HL-60 (cell line): ENCODE data around the gene CFHR5.

Source experiments
- DNase-seq, 2 experiments: peaks; one replicate each; pipeline ENCODE4 v3.0.0-alpha.2; 2010 to 2020; ENCODE audit warnings: low read depth in 1 of 2, low spot score in 1 of 2
- H3K27ac ChIP-seq: fragments of 250-450 bp; sonication (Bioruptor Pico); replicated peaks from 2 replicates; pipeline ENCODE4 v1.5.1; 2020; ENCODE audit warnings: mild to moderate bottlenecking, moderate library complexity
- H3K27me3 ChIP-seq: fragments of 250-450 bp; sonication (Bioruptor Pico); 2 replicates; pipeline ENCODE4 v1.5.1; 2021; ENCODE audit warnings: mild to moderate bottlenecking, moderate library complexity; ENCODE audit not compliant: insufficient read depth, poor library complexity, severe bottlenecking
- H3K4me3 ChIP-seq: replicated peaks from 2 replicates; pipeline ENCODE4 v1.5.1; 2011; ENCODE audit warnings: mild to moderate bottlenecking, control low read depth, low read length; ENCODE audit not compliant: insufficient read depth
- GABPA ChIP-seq: IDR thresholded peaks from 2 replicates; pipeline ENCODE4 v1.6.1; 2012; ENCODE audit warnings: low read depth
- POLR2AphosphoS5 ChIP-seq: IDR thresholded peaks from 2 replicates; pipeline ENCODE4 v1.6.1; 2012; ENCODE audit warnings: low read depth
- SPI1 ChIP-seq: IDR thresholded peaks from 2 replicates; pipeline ENCODE4 v1.6.1; 2012; ENCODE audit warnings: low read depth, mild to moderate bottlenecking, borderline replicate concordance
- TF ChIP-seq, protein P1 (sequence below): IDR thresholded peaks from 2 replicates; pipeline ENCODE4 v1.6.1; 2012; ENCODE audit warnings: low read depth; ENCODE audit not compliant: insufficient replicate concordance
- TF ChIP-seq, protein P2 (sequence below): IDR thresholded peaks from one replicate; pipeline ENCODE4 v1.5.1; 2011; ENCODE audit warnings: low read length, control low read depth, inconsistent platforms; ENCODE audit not compliant: insufficient read depth

The CFHR5 gene

DNA sequence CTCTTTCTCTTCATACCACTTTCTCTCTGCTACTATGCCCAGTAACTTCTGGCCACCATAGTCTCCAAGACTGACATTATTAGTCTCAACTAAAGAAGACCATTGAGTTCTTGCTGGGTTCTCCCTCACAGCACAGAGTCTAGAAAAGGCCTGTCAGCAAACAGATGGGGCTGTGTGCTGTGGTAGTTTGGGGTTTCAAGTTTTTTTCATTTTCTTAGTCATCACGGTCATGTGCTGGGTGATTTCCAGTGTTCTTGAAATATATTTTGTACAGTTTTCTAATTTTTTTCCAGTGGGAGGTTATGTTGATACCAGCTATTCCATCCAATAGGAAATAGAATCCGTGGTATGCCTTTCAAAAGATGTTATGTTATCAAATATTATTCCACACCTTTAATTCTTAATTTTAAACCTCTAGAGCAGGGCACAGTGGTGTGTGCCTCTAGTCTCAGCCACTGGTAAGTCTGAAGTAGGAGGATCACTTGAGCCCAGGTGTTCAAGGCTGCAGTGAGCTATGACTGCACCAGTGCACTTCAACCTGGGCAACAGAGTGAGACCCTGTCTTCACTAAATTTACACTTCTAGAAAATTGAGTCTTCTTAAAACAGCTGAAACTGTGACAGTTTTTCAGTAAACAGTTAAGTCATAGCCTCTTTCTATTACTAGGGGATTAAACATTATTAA is 25.5 kb upstream of the CFHR5 start:
- Histone ChIP-seq H3K27me3 (no peaks in the 10 kb centered on the region), H3K27ac (no peak overlapping the region), H3K4me3 (no peak overlapping the region)
- no peak for DNase-seq
- TF ChIP-seq, protein P1, sequence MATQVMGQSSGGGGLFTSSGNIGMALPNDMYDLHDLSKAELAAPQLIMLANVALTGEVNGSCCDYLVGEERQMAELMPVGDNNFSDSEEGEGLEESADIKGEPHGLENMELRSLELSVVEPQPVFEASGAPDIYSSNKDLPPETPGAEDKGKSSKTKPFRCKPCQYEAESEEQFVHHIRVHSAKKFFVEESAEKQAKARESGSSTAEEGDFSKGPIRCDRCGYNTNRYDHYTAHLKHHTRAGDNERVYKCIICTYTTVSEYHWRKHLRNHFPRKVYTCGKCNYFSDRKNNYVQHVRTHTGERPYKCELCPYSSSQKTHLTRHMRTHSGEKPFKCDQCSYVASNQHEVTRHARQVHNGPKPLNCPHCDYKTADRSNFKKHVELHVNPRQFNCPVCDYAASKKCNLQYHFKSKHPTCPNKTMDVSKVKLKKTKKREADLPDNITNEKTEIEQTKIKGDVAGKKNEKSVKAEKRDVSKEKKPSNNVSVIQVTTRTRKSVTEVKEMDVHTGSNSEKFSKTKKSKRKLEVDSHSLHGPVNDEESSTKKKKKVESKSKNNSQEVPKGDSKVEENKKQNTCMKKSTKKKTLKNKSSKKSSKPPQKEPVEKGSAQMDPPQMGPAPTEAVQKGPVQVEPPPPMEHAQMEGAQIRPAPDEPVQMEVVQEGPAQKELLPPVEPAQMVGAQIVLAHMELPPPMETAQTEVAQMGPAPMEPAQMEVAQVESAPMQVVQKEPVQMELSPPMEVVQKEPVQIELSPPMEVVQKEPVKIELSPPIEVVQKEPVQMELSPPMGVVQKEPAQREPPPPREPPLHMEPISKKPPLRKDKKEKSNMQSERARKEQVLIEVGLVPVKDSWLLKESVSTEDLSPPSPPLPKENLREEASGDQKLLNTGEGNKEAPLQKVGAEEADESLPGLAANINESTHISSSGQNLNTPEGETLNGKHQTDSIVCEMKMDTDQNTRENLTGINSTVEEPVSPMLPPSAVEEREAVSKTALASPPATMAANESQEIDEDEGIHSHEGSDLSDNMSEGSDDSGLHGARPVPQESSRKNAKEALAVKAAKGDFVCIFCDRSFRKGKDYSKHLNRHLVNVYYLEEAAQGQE: no peak
- TF ChIP-seq GABPA (no peak), SPI1 (no peak), POLR2AphosphoS5 (no peak)
- TF ChIP-seq, protein P2, sequence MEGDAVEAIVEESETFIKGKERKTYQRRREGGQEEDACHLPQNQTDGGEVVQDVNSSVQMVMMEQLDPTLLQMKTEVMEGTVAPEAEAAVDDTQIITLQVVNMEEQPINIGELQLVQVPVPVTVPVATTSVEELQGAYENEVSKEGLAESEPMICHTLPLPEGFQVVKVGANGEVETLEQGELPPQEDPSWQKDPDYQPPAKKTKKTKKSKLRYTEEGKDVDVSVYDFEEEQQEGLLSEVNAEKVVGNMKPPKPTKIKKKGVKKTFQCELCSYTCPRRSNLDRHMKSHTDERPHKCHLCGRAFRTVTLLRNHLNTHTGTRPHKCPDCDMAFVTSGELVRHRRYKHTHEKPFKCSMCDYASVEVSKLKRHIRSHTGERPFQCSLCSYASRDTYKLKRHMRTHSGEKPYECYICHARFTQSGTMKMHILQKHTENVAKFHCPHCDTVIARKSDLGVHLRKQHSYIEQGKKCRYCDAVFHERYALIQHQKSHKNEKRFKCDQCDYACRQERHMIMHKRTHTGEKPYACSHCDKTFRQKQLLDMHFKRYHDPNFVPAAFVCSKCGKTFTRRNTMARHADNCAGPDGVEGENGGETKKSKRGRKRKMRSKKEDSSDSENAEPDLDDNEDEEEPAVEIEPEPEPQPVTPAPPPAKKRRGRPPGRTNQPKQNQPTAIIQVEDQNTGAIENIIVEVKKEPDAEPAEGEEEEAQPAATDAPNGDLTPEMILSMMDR: no peak

GRCh38 chr1:196954778-196955177 is 22.6 kb upstream of the CFHR5 start:
- DNase-seq: no peak
- TF ChIP-seq POLR2AphosphoS5 (no peak), SPI1 (no peak), GABPA (no peak)
- TF ChIP-seq, protein P1: no peak
- TF ChIP-seq, protein P2: no peak
- no peaks in the 10 kb centered on the region for H3K27me3 ChIP-seq

GRCh38 chr1:196955926-196956325 is 21.4 kb upstream of the CFHR5 start:
- no peak overlapping the region for H3K4me3 ChIP-seq
- H3K27me3 ChIP-seq: no peaks in the 10 kb centered on the region
- TF ChIP-seq, protein P1: no peak
- TF ChIP-seq POLR2AphosphoS5 (no peak), SPI1 (no peak), GABPA (no peak)
- TF ChIP-seq, protein P2: no peak
- no peak for DNase-seq
- no peak overlapping the region for H3K27ac ChIP-seq

More at GRCh38 chr1:196954778-196955177, 22.6 kb upstream of the CFHR5 start:
- Histone ChIP-seq H3K4me3 (no peak overlapping the region), H3K27ac (no peak overlapping the region)
